Naive thymus-derived CD4-positive, alpha-beta T cell (primary cell): ENCODE data around the gene PRODH2. TPM values are rescaled to one million over a fixed set of nuclear protein-coding genes. Genes with fewer than 3 reads are reported as not detected.
A peak's percentile ranks its signal among the peaks of the same experiment; 100 is the strongest.

Source experiments
- ATAC-seq: fragments of 150-1000 bp; cut with Tn5 transposase; 2 replicates; pipeline ENCODE4 v1.10.0; 2021; ENCODE audit warnings: mild to moderate bottlenecking, moderate library complexity
- CTCF ChIA-PET: fragments of 350-600 bp; sonication (Branson Sonifier 250); formaldehyde crosslinking; loops from one replicate; lab custom pipeline; 2021; ENCODE audit warnings: antibody characterized with exemption; lab: Charles Lee
- POLR2A ChIA-PET: fragments of 350-600 bp; sonication (Branson Sonifier 250); formaldehyde crosslinking; loops from one replicate; lab custom pipeline; 2021; ENCODE audit warnings: antibody characterized with exemption, inconsistent platforms; lab: Charles Lee
- DNase-seq, 9 donors: peaks; one replicate each; pipeline versions ENCODE4 v3.0.0 to v3.0.0-alpha.2; 2020 to 2022; ENCODE audit warnings: mixed read lengths in 1 of 9
- H3K27ac ChIP-seq: one replicate; pipeline ENCODE4 v1.7.0; 2013; ENCODE audit warnings: mild to moderate bottlenecking, low read depth, low read length, moderate library complexity
- H3K27me3 ChIP-seq, 2 donors: one replicate each; pipeline ENCODE4 v1.7.0; 2013; ENCODE audit warnings: low read length in 2 of 2, mild to moderate bottlenecking in 2 of 2, moderate library complexity in 2 of 2; ENCODE audit not compliant: control insufficient read depth in 2 of 2, insufficient read depth in 2 of 2
- H3K36me3 ChIP-seq, 3 experiments: 1 replicate in 2 of 3; 2 replicates in 1 of 3; pipeline ENCODE4 v1.7.0; 2013; ENCODE audit warnings: low read length in 3 of 3, mild to moderate bottlenecking in 3 of 3, moderate library complexity in 1 of 3; ENCODE audit not compliant: insufficient read depth in 3 of 3, control insufficient read depth in 2 of 3
- H3K4me1 ChIP-seq, 2 donors: one replicate each; pipeline ENCODE4 v1.7.0; 2013; ENCODE audit warnings: low read length in 2 of 2, mild to moderate bottlenecking in 2 of 2, moderate library complexity in 1 of 2; ENCODE audit not compliant: control insufficient read depth in 2 of 2, insufficient read depth in 2 of 2
- H3K4me3 ChIP-seq: 2 replicates; pipeline ENCODE4 v1.7.0; 2013; ENCODE audit warnings: mild to moderate bottlenecking, low read length
- H3K9me3 ChIP-seq, 3 experiments: 1 replicate in 2 of 3; 2 replicates in 1 of 3; pipeline ENCODE4 v1.7.0; 2013; ENCODE audit warnings: low read length in 3 of 3; ENCODE audit not compliant: control insufficient read depth in 2 of 3
- H3K27ac Mint-ChIP-seq, 9 donors: one replicate each; pipeline ENCODE4 v1.8.0; 2020 to 2022; ENCODE audit warnings: mixed read lengths in 9 of 9, mild to moderate bottlenecking in 8 of 9, moderate library complexity in 5 of 9, inconsistent platforms in 2 of 9
- H3K27me3 Mint-ChIP-seq, 5 donors: one replicate each; pipeline ENCODE4 v1.8.0; 2021 to 2022; ENCODE audit warnings: mixed read lengths in 5 of 5, mild to moderate bottlenecking in 1 of 5
- H3K36me3 Mint-ChIP-seq, 5 donors: one replicate each; pipeline ENCODE4 v1.8.0; 2020 to 2022; ENCODE audit warnings: mixed read lengths in 5 of 5, mild to moderate bottlenecking in 3 of 5, inconsistent platforms in 1 of 5
- H3K4me1 Mint-ChIP-seq, 7 donors: one replicate each; pipeline ENCODE4 v1.8.0; 2020 to 2022; ENCODE audit warnings: mixed read lengths in 7 of 7, mild to moderate bottlenecking in 3 of 7, inconsistent platforms in 1 of 7
- H3K4me3 Mint-ChIP-seq, 10 donors: one replicate each; pipeline ENCODE4 v1.8.0; 2020 to 2022; ENCODE audit warnings: mild to moderate bottlenecking in 10 of 10, mixed read lengths in 10 of 10, moderate library complexity in 6 of 10, inconsistent platforms in 2 of 10
- H3K9me3 Mint-ChIP-seq, 11 donors: one replicate each; pipeline ENCODE4 v1.8.0; 2020 to 2022; ENCODE audit warnings: mixed read lengths in 11 of 11, mild to moderate bottlenecking in 4 of 11, inconsistent platforms in 1 of 11, moderate library complexity in 1 of 11
- intact Hi-C, 2 donors: fragments of 100-400 bp; cut with micrococcal nuclease; formaldehyde crosslinking; loops; one replicate each; pipeline ENCODE4 v1.15.1; 2023
- polyA plus RNA-seq, 2 donors: library from polyadenylated mRNA; unstranded; fragments of 300-500 nt; fragmentation: Illumina TruSeq; gene quantifications; one replicate each; pipeline ENCODE4 v1.2.3, GENCODE V29; 2021
- total RNA-seq, 6 experiments: library from RNA in 5 of 6; stranded (reverse) in 5 of 6; gene quantifications; 1 replicate in 5 of 6; 2 replicates in 1 of 6; pipeline ENCODE4 v1.2.3 and lab custom pipeline; 2021 to 2026

The PRODH2 gene
- total and polyA plus RNA-seq, 7 experiments from 2014 or later, result not detected

GRCh38 chr19:35781650-35782049, 31.0 kb downstream of the PRODH2 start:
- intact Hi-C loops, result no loop called here
- H3K27me3 Mint-ChIP-seq, result no peaks in the 10 kb centered on the region
- no peak overlapping the region for H3K27ac Mint-ChIP-seq
- H3K36me3 Mint-ChIP-seq, result peaks cover 0 to 15% (median 7%) of the 10 kb centered on the region in 5 donors
- Histone ChIP-seq H3K4me3 (no peak overlapping the region), H3K9me3 (no peaks in the 10 kb centered on the region), H3K27ac (no peak overlapping the region), H3K36me3 (peaks cover 0 to 27% (median 0%) of the 10 kb centered on the region in 3 experiments), H3K4me1 (no peaks in the 10 kb centered on the region), H3K27me3 (no peaks in the 10 kb centered on the region)
- H3K4me3 Mint-ChIP-seq, result no peak overlapping the region
- H3K4me1 Mint-ChIP-seq, result peaks cover 0 to 10% (median 4%) of the 10 kb centered on the region in 7 donors
- CTCF ChIA-PET, result no interaction called here
- DNase-seq (no peak), ATAC-seq (no peak)
- peaks cover 0 to 2% (median 0%) of the 10 kb centered on the region in 11 donors for H3K9me3 Mint-ChIP-seq
- POLR2A ChIA-PET, result no interaction called here

GRCh38 chr19:35780717-35781116, 31.9 kb downstream of the PRODH2 start:
- DNase-seq (no peak), ATAC-seq (no peak)
- no peak overlapping the region for H3K27ac ChIP-seq
- Mint-ChIP-seq H3K4me1 (peaks cover 0 to 19% (median 9%) of the 10 kb centered on the region in 7 donors), H3K27ac (no peak overlapping the region), H3K27me3 (no peaks in the 10 kb centered on the region), H3K4me3 (no peak overlapping the region), H3K9me3 (peaks cover 0 to 2% (median 0%) of the 10 kb centered on the region in 11 donors), H3K36me3 (peaks cover 0 to 16% (median 7%) of the 10 kb centered on the region in 5 donors)
- H3K4me3 ChIP-seq, result no peak overlapping the region
- H3K27me3 ChIP-seq, result no peaks in the 10 kb centered on the region
- peaks cover 0 to 27% (median 0%) of the 10 kb centered on the region in 3 experiments for H3K36me3 ChIP-seq
- ChIA-PET CTCF (no interaction called here), POLR2A (no interaction called here)
- no peaks in the 10 kb centered on the region for H3K9me3 ChIP-seq
- intact Hi-C loops, result no loop called here
- H3K4me1 ChIP-seq, result peaks cover 0 to 6% of the 10 kb centered on the region in 2 donors

GRCh38 chr19:35780058-35780457, 32.6 kb downstream of the PRODH2 start:
- no peak overlapping the region for H3K4me3 ChIP-seq
- no peaks in the 10 kb centered on the region for H3K27me3 ChIP-seq
- ChIA-PET POLR2A (no interaction called here), CTCF (no interaction called here)
- no peak for DNase-seq
- Mint-ChIP-seq H3K9me3 (peaks cover 0 to 2% (median 0%) of the 10 kb centered on the region in 11 donors), H3K27me3 (no peaks in the 10 kb centered on the region), H3K27ac (no peak overlapping the region), H3K4me3 (no peak overlapping the region), H3K36me3 (peaks cover 0 to 16% (median 7%) of the 10 kb centered on the region in 5 donors), H3K4me1 (peaks cover 3 to 19% (median 9%) of the 10 kb centered on the region in 7 donors)
- H3K36me3 ChIP-seq, result peaks cover 0 to 24% (median 0%) of the 10 kb centered on the region in 3 experiments
- H3K27ac ChIP-seq, result no peak overlapping the region
- no peaks in the 10 kb centered on the region for H3K9me3 ChIP-seq
- peaks cover 0 to 6% of the 10 kb centered on the region in 2 donors for H3K4me1 ChIP-seq
- ATAC-seq, result no peak
- intact Hi-C loops, result no loop called here

- Histone ChIP-seq H3K36me3 (peaks cover 0 to 20% (median 0%) of the 10 kb centered on the region in 3 experiments), H3K4me3 (no peak overlapping the region), H3K4me1 (peaks cover 0 to 6% of the 10 kb centered on the region in 2 donors), H3K27ac (no peak overlapping the region), H3K9me3 (no peaks in the 10 kb centered on the region), H3K27me3 (no peaks in the 10 kb centered on the region)
- Mint-ChIP-seq H3K36me3 (peaks cover 0 to 16% (median 7%) of the 10 kb centered on the region in 5 donors), H3K27me3 (no peaks in the 10 kb centered on the region), H3K27ac (peak overlapping the region in 1 of 9 donors; percentile 25), H3K4me3 (no peak overlapping the region), H3K9me3 (peaks cover 0 to 2% (median 0%) of the 10 kb centered on the region in 11 donors), H3K4me1 (peaks cover 13 to 28% (median 18%) of the 10 kb centered on the region in 7 donors)
- intact Hi-C loops, result loop anchor here in 1 of 2 donors (10.0 kb wide), 1 partner anchor 276 kb away; the partner anchor contains the start of genes THAP8 and WDR62
- CTCF ChIA-PET, result no interaction called here
- DNase-seq (no peak), ATAC-seq (no peak)
- POLR2A ChIA-PET, result no interaction called here
Observed at GRCh38 chr19:35779033-35779432, 33.6 kb downstream of the PRODH2 start.

GRCh38 chr19:35777961-35778360, 34.7 kb downstream of the PRODH2 start:
- Mint-ChIP-seq H3K36me3 (peaks cover 0 to 16% (median 3%) of the 10 kb centered on the region in 5 donors), H3K4me1 (peaks cover 13 to 28% (median 18%) of the 10 kb centered on the region in 7 donors), H3K27me3 (no peaks in the 10 kb centered on the region), H3K9me3 (peaks cover 0 to 2% (median 0%) of the 10 kb centered on the region in 11 donors), H3K27ac (no peak overlapping the region), H3K4me3 (peak overlapping the region in 5 of 10 donors; percentile 11 to 51 (median 40))
- POLR2A ChIA-PET, result no interaction called here
- Histone ChIP-seq H3K27me3 (no peaks in the 10 kb centered on the region), H3K4me3 (no peak overlapping the region), H3K4me1 (peaks cover 0 to 6% of the 10 kb centered on the region in 2 donors), H3K36me3 (peaks cover 0 to 20% (median 0%) of the 10 kb centered on the region in 3 experiments), H3K9me3 (no peaks in the 10 kb centered on the region), H3K27ac (no peak overlapping the region)
- DNase-seq, result no peak
- no peak for ATAC-seq
- intact Hi-C loops, result loop anchor here in 1 of 2 donors (10.0 kb wide), 1 partner anchor 277 kb away; the partner anchor contains the start of genes THAP8 and WDR62
- CTCF ChIA-PET, result interaction anchor here (0.5 to 1.0 kb wide), 3 partner anchors 79 to 477 kb away, joined by 3 to 4 read pairs (median 3); no protein-coding TSS in a partner anchor

GRCh38 chr19:35777086-35777841, 35.4 kb downstream of the PRODH2 start:
- no peak for DNase-seq
- no peak overlapping the region for H3K27ac ChIP-seq
- no peak for ATAC-seq
- peaks cover 0 to 16% (median 0%) of the 10 kb centered on the region in 5 donors for H3K36me3 Mint-ChIP-seq
- H3K4me3 Mint-ChIP-seq, result peak overlapping the region; percentile 21 to 94 (median 72)
- H3K27me3 ChIP-seq, result no peaks in the 10 kb centered on the region
- H3K27me3 Mint-ChIP-seq, result no peaks in the 10 kb centered on the region
- no peak overlapping the region for H3K4me3 ChIP-seq
- peaks cover 11 to 28% (median 18%) of the 10 kb centered on the region in 7 donors for H3K4me1 Mint-ChIP-seq
- no peaks in the 10 kb centered on the region for H3K9me3 ChIP-seq
- intact Hi-C loops, result loop anchor here in 1 of 2 donors (10.0 kb wide), 1 partner anchor 278 kb away; the partner anchor contains the start of genes THAP8 and WDR62
- H3K36me3 ChIP-seq, result peaks cover 0 to 15% (median 0%) of the 10 kb centered on the region in 3 experiments
- peaks cover 0 to 2% (median 0%) of the 10 kb centered on the region in 11 donors for H3K9me3 Mint-ChIP-seq
- POLR2A ChIA-PET, result no interaction called here
- peak overlapping the region in 1 of 9 donors; percentile 44 for H3K27ac Mint-ChIP-seq
- CTCF ChIA-PET, result interaction anchor here (0.5 to 1.0 kb wide), 3 partner anchors 78 to 476 kb away, joined by 3 to 4 read pairs (median 3); no protein-coding TSS in a partner anchor
- peaks cover 0 to 6% of the 10 kb centered on the region in 2 donors for H3K4me1 ChIP-seq
